BE2C (cell line): ENCODE measurements around the gene AKT3.

Experiments used
- DNase-seq: peaks from one replicate; pipeline ENCODE4 v3.0.0-alpha.2; 2020
- H3K27me3 ChIP-seq: fragments of 250-450 bp; sonication (Bioruptor Pico); 2 replicates; pipeline ENCODE4 v1.5.1; 2020; ENCODE audit warnings: mild to moderate bottlenecking
- H3K36me3 ChIP-seq: fragments of 250-450 bp; sonication (Bioruptor Pico); 2 replicates; pipeline ENCODE4 v1.5.1; 2020; ENCODE audit warnings: mild to moderate bottlenecking
- H3K4me1 ChIP-seq: fragments of 250-450 bp; sonication (Bioruptor Pico); 2 replicates; pipeline ENCODE4 v1.5.1; 2020
- H3K4me3 ChIP-seq: 2 replicates; pipeline ENCODE4 v1.5.1; 2011; ENCODE audit warnings: low read depth, low read length
- H3K9me3 ChIP-seq: fragments of 250-450 bp; sonication (Bioruptor Pico); 2 replicates; pipeline ENCODE4 v1.5.1; 2020
- CTCF ChIP-seq: IDR thresholded peaks from 2 replicates; pipeline ENCODE4 v1.5.1; 2012; ENCODE audit warnings: mild to moderate bottlenecking, low read depth, low read length

Gene AKT3

GRCh38 chr1:243559575-243560162 lies 290.4 kb downstream of the AKT3 start:
- Histone ChIP-seq H3K4me1 (no peaks in the 10 kb centered on the region), H3K9me3 (no peaks in the 10 kb centered on the region), H3K36me3 (peaks cover 17% of the 10 kb centered on the region), H3K4me3 (no peak overlapping the region), H3K27me3 (no peaks in the 10 kb centered on the region)
- TF ChIP-seq CTCF = no peak
- no peak for DNase-seq

GRCh38 chr1:243558576-243558975 lies 291.5 kb downstream of the AKT3 start:
- no peak for TF ChIP-seq CTCF
- DNase-seq = no peak
- Histone ChIP-seq H3K36me3 (peaks cover 17% of the 10 kb centered on the region), H3K27me3 (no peaks in the 10 kb centered on the region), H3K4me1 (no peaks in the 10 kb centered on the region), H3K4me3 (no peak overlapping the region), H3K9me3 (no peaks in the 10 kb centered on the region)

GRCh38 chr1:243557866-243558265 lies 292.2 kb downstream of the AKT3 start:
- DNase-seq = no peak
- H3K27me3 ChIP-seq = no peaks in the 10 kb centered on the region
- TF ChIP-seq CTCF = no peak

DNA sequence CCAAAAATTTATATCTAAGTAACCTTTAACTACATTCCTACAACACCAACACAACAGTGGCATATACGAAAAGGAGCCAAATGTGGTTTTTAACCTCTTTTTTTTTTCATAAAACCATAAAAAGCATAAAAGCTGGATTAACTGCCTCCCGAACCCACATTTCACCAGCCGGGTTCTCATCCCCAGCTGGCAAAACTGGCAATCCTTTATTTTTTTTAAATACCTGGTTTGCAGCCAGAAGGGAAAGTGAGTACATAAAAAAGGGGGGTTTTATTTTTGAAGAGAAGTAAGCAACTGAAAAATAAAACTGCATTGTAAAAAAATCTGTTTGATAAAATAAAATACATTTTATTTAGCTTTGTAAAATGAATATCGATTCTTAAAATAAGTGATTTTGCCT lies 295.4 kb downstream of the AKT3 start:
- Histone ChIP-seq H3K36me3 (peaks cover 3% of the 10 kb centered on the region; the same call in 1 of the 2 replicates), H3K27me3 (no peaks in the 10 kb centered on the region), H3K4me3 (no peak overlapping the region), H3K9me3 (no peaks in the 10 kb centered on the region), H3K4me1 (no peaks in the 10 kb centered on the region)
- TF ChIP-seq CTCF = no peak
- no peak for DNase-seq

More at GRCh38 chr1:243557866-243558265, 292.2 kb downstream of the AKT3 start:
- no peak overlapping the region for H3K4me3 ChIP-seq
- no peaks in the 10 kb centered on the region for H3K9me3 ChIP-seq
- peaks cover 16% of the 10 kb centered on the region for H3K36me3 ChIP-seq
- no peaks in the 10 kb centered on the region for H3K4me1 ChIP-seq

- Histone ChIP-seq H3K9me3 (no peaks in the 10 kb centered on the region), H3K27me3 (no peaks in the 10 kb centered on the region), H3K36me3 (peaks cover 3% of the 10 kb centered on the region; the same call in 1 of the 2 replicates), H3K4me3 (no peak overlapping the region), H3K4me1 (no peaks in the 10 kb centered on the region)
- no peak for DNase-seq
- no peak for TF ChIP-seq CTCF
These were observed 297.0 kb downstream of the AKT3 start for GRCh38 chr1:243553090-243553489.

DNA sequence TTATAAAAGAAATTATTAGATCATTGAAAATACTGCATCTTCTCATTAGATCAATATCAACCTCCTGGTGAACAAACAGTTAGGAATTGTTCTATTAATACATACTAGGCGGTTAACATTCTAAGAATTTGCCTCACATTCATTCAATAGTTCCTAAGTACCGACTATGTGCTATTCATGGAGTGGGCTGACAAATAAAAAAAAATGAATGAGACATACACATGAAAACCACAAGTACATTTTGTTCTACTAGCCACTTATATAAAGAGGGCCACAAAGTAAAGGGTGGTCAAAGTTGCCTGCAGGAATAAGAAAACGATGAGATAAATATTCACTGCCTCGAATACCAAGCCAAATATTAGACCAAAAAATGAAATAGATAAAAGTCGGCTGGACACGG lies 299.8 kb downstream of the AKT3 start:
- no peak overlapping the region for H3K4me3 ChIP-seq
- peaks cover 3% of the 10 kb centered on the region; the same call in 1 of the 2 replicates for H3K36me3 ChIP-seq
- DNase-seq = no peak
- no peaks in the 10 kb centered on the region for H3K27me3 ChIP-seq
- no peak for TF ChIP-seq CTCF
- H3K9me3 ChIP-seq = no peaks in the 10 kb centered on the region
- H3K4me1 ChIP-seq = no peaks in the 10 kb centered on the region
